GM23338 (cell line): ENCODE measurements around the gene WDR49. TPM values are rescaled to one million over a fixed set of nuclear protein-coding genes. Genes with fewer than 3 reads are reported as not detected.
A peak's percentile ranks its signal among the peaks of the same experiment; 100 is the strongest.

Experiments
- ATAC-seq: fragments of 200-7000 bp; cut with Tn5 transposase; 3 replicates; pipeline ENCODE4 v1.9.1; 2020
- DNase-seq: peaks from one replicate; pipeline ENCODE4 v3.0.0-alpha.2; 2015; ENCODE audit warnings: low spot score
- H2AFZ ChIP-seq: fragments of 200-600 bp; sonication (generic); 2 replicates; pipeline ENCODE4 v1.8.0; 2016; ENCODE audit warnings: antibody characterized with exemption, mild to moderate bottlenecking, moderate library complexity
- H3F3A ChIP-seq: fragments of 200-600 bp; sonication (generic); replicated peaks from 2 replicates; pipeline ENCODE4 v1.8.0; 2017; ENCODE audit warnings: antibody characterized with exemption, mixed run types, low read depth
- H3K27ac ChIP-seq: fragments of 200-600 bp; sonication (generic); 2 replicates; pipeline ENCODE4 v1.6.1; 2016; ENCODE audit warnings: low read depth
- H3K27me3 ChIP-seq: fragments of 200-600 bp; sonication (generic); 2 replicates; pipeline ENCODE4 v1.8.0; 2016; ENCODE audit warnings: mild to moderate bottlenecking, mixed run types, moderate library complexity; ENCODE audit not compliant: insufficient read depth
- H3K36me3 ChIP-seq: fragments of 200-600 bp; sonication (generic); 2 replicates; pipeline ENCODE4 v1.8.0; 2016; ENCODE audit warnings: mild to moderate bottlenecking; ENCODE audit not compliant: insufficient read depth
- H3K4me1 ChIP-seq: fragments of 200-600 bp; sonication (generic); 2 replicates; pipeline ENCODE4 v1.8.0; 2016; ENCODE audit warnings: mild to moderate bottlenecking, moderate library complexity; ENCODE audit not compliant: insufficient read depth
- H3K4me2 ChIP-seq: fragments of 200-600 bp; sonication (generic); 2 replicates; pipeline ENCODE4 v1.7.1; 2017; ENCODE audit warnings: mixed run types
- H3K4me3 ChIP-seq: fragments of 200-600 bp; sonication (generic); 2 replicates; pipeline ENCODE4 v1.6.1; 2016; ENCODE audit warnings: mixed run types
- H3K79me2 ChIP-seq: fragments of 200-600 bp; sonication (generic); replicated peaks from 2 replicates; pipeline ENCODE4 v1.8.0; 2017; ENCODE audit warnings: mild to moderate bottlenecking; ENCODE audit not compliant: insufficient read depth
- H3K9me2 ChIP-seq: fragments of 200-600 bp; sonication (generic); 2 replicates; pipeline ENCODE4 v1.8.0; 2017; ENCODE audit not compliant: insufficient read depth
- H4K20me1 ChIP-seq: fragments of 200-600 bp; sonication (generic); replicated peaks from 2 replicates; pipeline ENCODE4 v1.8.0; 2017; ENCODE audit warnings: mild to moderate bottlenecking; ENCODE audit not compliant: insufficient read depth
- H3K27ac Mint-ChIP-seq: 2 replicates; pipeline ENCODE4 v1.8.0; 2020; ENCODE audit warnings: inconsistent platforms, mild to moderate bottlenecking, moderate library complexity, mixed read lengths
- H3K27me3 Mint-ChIP-seq: 3 replicates; pipeline ENCODE4 v1.8.0; 2022; ENCODE audit warnings: low read depth, mild to moderate bottlenecking, moderate library complexity, mixed read lengths, inconsistent platforms; ENCODE audit not compliant: insufficient read depth, poor library complexity
- H3K36me3 Mint-ChIP-seq: 3 replicates; pipeline ENCODE4 v1.8.0; 2021; ENCODE audit warnings: low read depth, mild to moderate bottlenecking, inconsistent platforms, moderate library complexity, mixed read lengths
- H3K4me1 Mint-ChIP-seq: 3 replicates; pipeline ENCODE4 v1.8.0; 2020; ENCODE audit warnings: mild to moderate bottlenecking, inconsistent platforms, mixed read lengths
- H3K4me3 Mint-ChIP-seq: 3 replicates; pipeline ENCODE4 v1.8.0; 2021; ENCODE audit warnings: moderate library complexity, mild to moderate bottlenecking, inconsistent platforms, mixed read lengths
- H3K9me3 Mint-ChIP-seq: 3 replicates; pipeline ENCODE4 v1.8.0; 2020; ENCODE audit warnings: moderate library complexity, mild to moderate bottlenecking, inconsistent platforms, mixed read lengths
- CREB1 ChIP-seq: fragments of 250-450 bp; sonication (Bioruptor Pico); IDR thresholded peaks from 2 replicates; pipeline ENCODE4 v1.5.0; 2020; ENCODE audit warnings: low read depth, mild to moderate bottlenecking, moderate library complexity
- ETS1 ChIP-seq: IDR thresholded peaks from 2 replicates; pipeline ENCODE4 v1.6.1; 2016; ENCODE audit warnings: antibody characterized with exemption
- EZH2 ChIP-seq: fragments of 200-600 bp; sonication (generic); IDR thresholded peaks from one replicate; pipeline ENCODE4 v1.8.0; 2017; ENCODE audit warnings: antibody characterized with exemption, mild to moderate bottlenecking, low read depth; ENCODE audit not compliant: unreplicated experiment
- EZH2phosphoT487 ChIP-seq: fragments of 200-600 bp; sonication (generic); IDR thresholded peaks from one replicate; pipeline ENCODE4 v1.8.1; 2018; ENCODE audit warnings: antibody characterized with exemption; ENCODE audit not compliant: unreplicated experiment
- REST ChIP-seq: IDR thresholded peaks from one replicate; pipeline ENCODE4 v1.6.1; 2018; ENCODE audit warnings: antibody characterized with exemption; ENCODE audit not compliant: unreplicated experiment
- STAT1 ChIP-seq: IDR thresholded peaks from one replicate; pipeline ENCODE4 v1.6.1; 2016; ENCODE audit warnings: antibody characterized with exemption; ENCODE audit not compliant: unreplicated experiment
- ZNF114 ChIP-seq: fragments of 250-450 bp; sonication (Bioruptor Pico); IDR thresholded peaks from 2 replicates; pipeline ENCODE4 v1.5.0; 2020; ENCODE audit warnings: mild to moderate bottlenecking, moderate library complexity
- ZNF331 ChIP-seq: fragments of 250-450 bp; sonication (Bioruptor Pico); IDR thresholded peaks from 2 replicates; pipeline ENCODE4 v1.5.0; 2020; ENCODE audit warnings: low read depth, mild to moderate bottlenecking, moderate library complexity
- ZNF462 ChIP-seq: fragments of 250-450 bp; sonication (Bioruptor Pico); IDR thresholded peaks from 2 replicates; pipeline ENCODE4 v1.5.0; 2020; ENCODE audit warnings: mild to moderate bottlenecking, moderate library complexity
- polyA plus RNA-seq: library from polyadenylated mRNA; unstranded; fragments of >200 nt; fragmentation: Nextera tagmentation; extraction: Ambion mirVana; gene quantifications from 2 replicates; pipeline ENCODE4 v1.2.1, GENCODE V29; 2016
- total RNA-seq: library from RNA; depleted of rRNA; stranded (reverse); fragments of >200 nt; shearing (Covaris generic); gene quantifications from 2 replicates; pipeline ENCODE4 v1.2.3, GENCODE V29; 2014

Gene WDR49
- total and polyA plus RNA-seq, 2 experiments from 2014 or later: 1.4 to 1.9 TPM

- Mint-ChIP-seq H3K4me3 (no peak overlapping the region), H3K4me1 (peaks cover 40% of the 10 kb centered on the region), H3K9me3 (no peaks in the 10 kb centered on the region), H3K36me3 (no peaks in the 10 kb centered on the region), H3K27me3 (no peaks in the 10 kb centered on the region), H3K27ac (peak overlapping the region; percentile 68)
- Histone ChIP-seq H3F3A (no peaks in the 10 kb centered on the region), H2AFZ (peak overlapping the region; percentile 4; the same call in 1 of the 2 replicates), H3K79me2 (no peaks in the 10 kb centered on the region), H4K20me1 (no peaks in the 10 kb centered on the region), H3K27ac (no peak overlapping the region), H3K4me3 (no peak overlapping the region), H3K27me3 (no peaks in the 10 kb centered on the region), H3K4me1 (peaks cover 51% of the 10 kb centered on the region), H3K9me2 (no peaks in the 10 kb centered on the region; the same call in 1 of the 2 replicates), H3K36me3 (no peaks in the 10 kb centered on the region), H3K4me2 (peak overlapping the region; percentile 30)
- no peak for TF ChIP-seq REST
- TF ChIP-seq ZNF114 (CRISPR knock-in tag): no peak
- no peak for TF ChIP-seq EZH2phosphoT487
- TF ChIP-seq ZNF462 (CRISPR knock-in tag): no peak
- no peak for TF ChIP-seq CREB1 (CRISPR knock-in tag)
- no peak for TF ChIP-seq STAT1
- TF ChIP-seq EZH2: no peak
- no peak for TF ChIP-seq ETS1
- no peak for TF ChIP-seq ZNF331 (CRISPR knock-in tag)
- ATAC-seq (no peak), DNase-seq (no peak)
Observed at GRCh38 chr3:167453815-167454214, 199.9 kb downstream of the WDR49 start.
